ENCODE measurements around the gene SRD5A1. TPM values are rescaled to one million over a fixed set of nuclear protein-coding genes. Genes with fewer than 3 reads are reported as not detected.

Gene SRD5A1, protein sequence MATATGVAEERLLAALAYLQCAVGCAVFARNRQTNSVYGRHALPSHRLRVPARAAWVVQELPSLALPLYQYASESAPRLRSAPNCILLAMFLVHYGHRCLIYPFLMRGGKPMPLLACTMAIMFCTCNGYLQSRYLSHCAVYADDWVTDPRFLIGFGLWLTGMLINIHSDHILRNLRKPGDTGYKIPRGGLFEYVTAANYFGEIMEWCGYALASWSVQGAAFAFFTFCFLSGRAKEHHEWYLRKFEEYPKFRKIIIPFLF
- 2.5 TPM for total RNA-seq
- long read RNA-seq, full-length matches to known transcripts, result 2 of 4 reads
- long read RNA-seq, partial matches to known transcripts, result 1 of 4 reads
- long read RNA-seq, other reads (novel, unspliced or antisense), result 1 of 4 reads

- Histone ChIP-seq H3K4me1 (peaks cover 54% of the 10 kb centered on the region), H3K27ac (replicated peaks) (peak within 1 kb of the TSS; percentile 99), H3K36me3 (peaks cover 32% of the 10 kb centered on the region), H3K27me3 (ENCODE audit: low read depth) (no peaks in the 10 kb centered on the region), H3K9me3 (replicated peaks) (no peaks in the 10 kb centered on the region), H3K4me3 (peak within 1 kb of the TSS; percentile 89)
- TF ChIP-seq, protein P1, sequence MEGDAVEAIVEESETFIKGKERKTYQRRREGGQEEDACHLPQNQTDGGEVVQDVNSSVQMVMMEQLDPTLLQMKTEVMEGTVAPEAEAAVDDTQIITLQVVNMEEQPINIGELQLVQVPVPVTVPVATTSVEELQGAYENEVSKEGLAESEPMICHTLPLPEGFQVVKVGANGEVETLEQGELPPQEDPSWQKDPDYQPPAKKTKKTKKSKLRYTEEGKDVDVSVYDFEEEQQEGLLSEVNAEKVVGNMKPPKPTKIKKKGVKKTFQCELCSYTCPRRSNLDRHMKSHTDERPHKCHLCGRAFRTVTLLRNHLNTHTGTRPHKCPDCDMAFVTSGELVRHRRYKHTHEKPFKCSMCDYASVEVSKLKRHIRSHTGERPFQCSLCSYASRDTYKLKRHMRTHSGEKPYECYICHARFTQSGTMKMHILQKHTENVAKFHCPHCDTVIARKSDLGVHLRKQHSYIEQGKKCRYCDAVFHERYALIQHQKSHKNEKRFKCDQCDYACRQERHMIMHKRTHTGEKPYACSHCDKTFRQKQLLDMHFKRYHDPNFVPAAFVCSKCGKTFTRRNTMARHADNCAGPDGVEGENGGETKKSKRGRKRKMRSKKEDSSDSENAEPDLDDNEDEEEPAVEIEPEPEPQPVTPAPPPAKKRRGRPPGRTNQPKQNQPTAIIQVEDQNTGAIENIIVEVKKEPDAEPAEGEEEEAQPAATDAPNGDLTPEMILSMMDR (IDR thresholded peaks at IDR 0.05; ENCODE audit: borderline replicate concordance), result no peak
- intact Hi-C loops (cut with micrococcal nuclease), result no loop called here
- peak; percentile 90 for DNase-seq
Measured at GRCh38 chr5:6632888-6633468, at the start of gene SRD5A1, which contains the start of gene NSUN2. TSS of gene SRD5A1 (plus strand) at chr5:6633440. CDS start at chr5:6633577, 137 bp downstream. TSS of gene NSUN2 (minus strand) at chr5:6633044. CDS start at chr5:6632979, 65 bp downstream.

DNA sequence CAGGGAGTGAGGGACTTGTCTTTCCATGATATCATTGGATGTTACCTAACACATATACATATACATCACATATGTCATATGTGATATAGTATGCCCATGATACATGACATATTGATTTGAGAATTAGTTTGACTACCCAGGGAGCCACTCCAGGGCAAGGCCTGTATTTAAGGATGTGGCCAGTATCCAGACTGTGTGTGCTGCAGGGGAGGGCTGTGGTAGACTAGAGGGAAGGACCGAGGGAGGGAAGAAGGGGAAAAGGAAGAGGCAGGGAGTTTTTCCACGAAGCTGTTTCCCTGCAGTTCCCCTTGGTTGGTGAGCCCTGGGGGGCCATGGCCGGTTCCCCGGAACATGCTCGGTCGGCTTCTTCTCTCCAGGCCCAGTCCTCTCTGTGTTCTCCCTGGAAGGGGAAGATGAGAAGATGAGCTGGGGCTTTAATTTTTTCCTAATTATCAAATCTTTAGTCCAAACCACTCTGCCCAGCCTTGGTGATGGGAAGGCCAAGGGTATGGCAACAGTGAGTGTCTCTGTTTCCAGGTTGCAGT is 49.1 kb upstream of the SRD5A1 start:
- Histone ChIP-seq H3K4me1 (peaks cover 9% of the 10 kb centered on the region), H3K27me3 (ENCODE audit: low read depth) (peaks cover 52% of the 10 kb centered on the region), H3K4me3 (no peak overlapping the region), H3K27ac (replicated peaks) (no peak overlapping the region), H3K36me3 (no peaks in the 10 kb centered on the region), H3K9me3 (replicated peaks) (peaks cover 5% of the 10 kb centered on the region)
- DNase-seq, result no peak
- TF ChIP-seq, protein P1 (IDR thresholded peaks at IDR 0.05; ENCODE audit: borderline replicate concordance), result no peak
- intact Hi-C loops (cut with micrococcal nuclease), result no loop called here

GRCh38 chr5:6584727-6585126 is 48.5 kb upstream of the SRD5A1 start:
- TF ChIP-seq, protein P1 (IDR thresholded peaks at IDR 0.05; ENCODE audit: borderline replicate concordance), result no peak
- Histone ChIP-seq H3K27ac (replicated peaks) (no peak overlapping the region), H3K27me3 (ENCODE audit: low read depth) (peaks cover 47% of the 10 kb centered on the region), H3K4me3 (no peak overlapping the region), H3K36me3 (no peaks in the 10 kb centered on the region), H3K9me3 (replicated peaks) (peaks cover 5% of the 10 kb centered on the region), H3K4me1 (peaks cover 9% of the 10 kb centered on the region)
- DNase-seq, result no peak
- intact Hi-C loops (cut with micrococcal nuclease), result no loop called here

GRCh38 chr5:6585168-6585567 is 48.1 kb upstream of the SRD5A1 start:
- Histone ChIP-seq H3K27me3 (ENCODE audit: low read depth) (peaks cover 44% of the 10 kb centered on the region), H3K27ac (replicated peaks) (no peak overlapping the region)
- intact Hi-C loops (cut with micrococcal nuclease), result no loop called here

GRCh38 chr5:6585939-6586646 is 47.1 kb upstream of the SRD5A1 start:
- intact Hi-C loops (cut with micrococcal nuclease), result no loop called here
- no peak overlapping the region for H3K27ac ChIP-seq (replicated peaks)
- H3K27me3 ChIP-seq (ENCODE audit: low read depth), result peaks cover 37% of the 10 kb centered on the region
- DNase-seq, result no peak
- TF ChIP-seq, protein P1 (IDR thresholded peaks at IDR 0.05; ENCODE audit: borderline replicate concordance), result no peak
- H3K4me1 ChIP-seq, result peaks cover 9% of the 10 kb centered on the region
- H3K4me3 ChIP-seq, result no peak overlapping the region
- no peaks in the 10 kb centered on the region for H3K36me3 ChIP-seq
- peaks cover 5% of the 10 kb centered on the region for H3K9me3 ChIP-seq (replicated peaks)

More at GRCh38 chr5:6585168-6585567, 48.1 kb upstream of the SRD5A1 start:
- H3K4me1 ChIP-seq, result peaks cover 9% of the 10 kb centered on the region
- H3K36me3 ChIP-seq, result no peaks in the 10 kb centered on the region
- peaks cover 5% of the 10 kb centered on the region for H3K9me3 ChIP-seq (replicated peaks)
- TF ChIP-seq, protein P1 (IDR thresholded peaks at IDR 0.05; ENCODE audit: borderline replicate concordance), result no peak
- DNase-seq, result no peak
- no peak overlapping the region for H3K4me3 ChIP-seq
